Measurements from ENCODE around the gene C6orf58.

GRCh38 chr6:127608554-127609270 is 31.7 kb downstream of the C6orf58 start:
- TF ChIP-seq CTCF (conservative IDR thresholded peaks at IDR 0.05; ENCODE audit: low read length) (no peak), EZH2phosphoT487 (IDR thresholded peaks at IDR 0.05; ENCODE audit: borderline replicate concordance) (no peak)

Measured in Loucy (cell line).